C4-2B (cell line): Measurements from ENCODE around the gene MAMDC2.

ENCODE experiments used
- CTCF ChIP-seq: fragments of 450-650 bp; conservative IDR thresholded peaks from 2 replicates; pipeline ENCODE4 v1.5.1; 2017; ENCODE audit warnings: mild to moderate bottlenecking
- ZFX ChIP-seq: fragments of 450-650 bp; IDR thresholded peaks from 2 replicates; pipeline ENCODE4 v1.6.1; 2017

- TF ChIP-seq CTCF (no peak), ZFX (no peak)
These were observed 6.1 kb downstream of the MAMDC2 start for GRCh38 chr9:70049672-70050271.
